Activated B cell treated with CpG ODN at 0.5 μM for 24 hours (primary cell): ENCODE results near the gene SEMA3C. TPM values are rescaled to one million over a fixed set of nuclear protein-coding genes. Genes with fewer than 3 reads are reported as not detected.

Experiments
- ATAC-seq: fragments of 200-7000 bp; cut with Tn5 transposase; one replicate; pipeline ENCODE4 v1.10.0; 2021; ENCODE audit warnings: low read depth, mild to moderate bottlenecking, moderate library complexity
- CTCF ChIA-PET: fragments of 350-600 bp; sonication (Branson Sonifier 250); formaldehyde crosslinking; loops from one replicate; lab custom pipeline; 2021; ENCODE audit warnings: antibody characterized with exemption; lab: Charles Lee
- POLR2A ChIA-PET: fragments of 350-600 bp; sonication (Branson Sonifier 250); formaldehyde crosslinking; loops from one replicate; lab custom pipeline; 2021; ENCODE audit warnings: antibody characterized with exemption; lab: Charles Lee
- DNase-seq: peaks from one replicate; pipeline ENCODE4 v3.0.0; 2022
- H3K27ac Mint-ChIP-seq: one replicate; pipeline ENCODE4 v1.8.0; 2020; ENCODE audit warnings: mixed read lengths
- H3K27me3 Mint-ChIP-seq: one replicate; pipeline ENCODE4 v1.8.0; 2021; ENCODE audit warnings: mixed read lengths
- H3K36me3 Mint-ChIP-seq: one replicate; pipeline ENCODE4 v1.8.0; 2021; ENCODE audit warnings: low read depth, mixed read lengths
- H3K4me1 Mint-ChIP-seq: one replicate; pipeline ENCODE4 v1.8.0; 2021; ENCODE audit warnings: mixed read lengths
- H3K4me3 Mint-ChIP-seq: one replicate; pipeline ENCODE4 v1.8.0; 2020; ENCODE audit warnings: mild to moderate bottlenecking, mixed read lengths
- H3K9me3 Mint-ChIP-seq: one replicate; pipeline ENCODE4 v1.8.0; 2020; ENCODE audit warnings: mixed read lengths
- CTCF ChIP-seq: fragments of 200-600 bp; IDR thresholded peaks from one replicate; pipeline ENCODE4 v1.8.0; 2022; ENCODE audit warnings: antibody characterized with exemption, mild to moderate bottlenecking
- intact Hi-C: fragments of 100-400 bp; cut with micrococcal nuclease; formaldehyde crosslinking; loops from one replicate; pipeline ENCODE4 v1.15.1; 2024
- total RNA-seq: library from RNA; stranded (reverse); gene quantifications from 2 replicates; pipeline ENCODE4 v1.2.3, GENCODE V29; 2022

The SEMA3C gene
- total RNA-seq, 1 donor from 2014 or later: not detected

- no peak overlapping the region for H3K27ac Mint-ChIP-seq
- intact Hi-C loops: no loop called here
- ChIA-PET CTCF (no interaction called here), POLR2A (no interaction called here)
- DNase-seq (no peak), ATAC-seq (no peak)
- no peak for TF ChIP-seq CTCF
- no peaks in the 10 kb centered on the region for H3K36me3 Mint-ChIP-seq
- H3K4me3 Mint-ChIP-seq: no peak overlapping the region
- no peaks in the 10 kb centered on the region for H3K27me3 Mint-ChIP-seq
- no peaks in the 10 kb centered on the region for H3K9me3 Mint-ChIP-seq
- H3K4me1 Mint-ChIP-seq: no peaks in the 10 kb centered on the region
These were observed 34.2 kb downstream of the SEMA3C start for GRCh38 chr7:80884511-80885195.

- H3K27ac Mint-ChIP-seq: no peak overlapping the region
- POLR2A ChIA-PET: no interaction called here
- no peaks in the 10 kb centered on the region for H3K36me3 Mint-ChIP-seq
- TF ChIP-seq CTCF: no peak
- CTCF ChIA-PET: no interaction called here
- H3K27me3 Mint-ChIP-seq: no peaks in the 10 kb centered on the region
- no peaks in the 10 kb centered on the region for H3K9me3 Mint-ChIP-seq
- DNase-seq: no peak
- no peaks in the 10 kb centered on the region for H3K4me1 Mint-ChIP-seq
- no peak for ATAC-seq
- intact Hi-C loops: no loop called here
- no peak overlapping the region for H3K4me3 Mint-ChIP-seq
These were observed 35.5 kb downstream of the SEMA3C start for GRCh38 chr7:80883154-80884025.

GRCh38 chr7:80882213-80882801 is 36.5 kb downstream of the SEMA3C start:
- no peaks in the 10 kb centered on the region for H3K27me3 Mint-ChIP-seq
- DNase-seq (no peak), ATAC-seq (no peak)
- ChIA-PET CTCF (no interaction called here), POLR2A (no interaction called here)
- H3K27ac Mint-ChIP-seq: no peak overlapping the region
- no peaks in the 10 kb centered on the region for H3K4me1 Mint-ChIP-seq
- intact Hi-C loops: no loop called here
- no peaks in the 10 kb centered on the region for H3K36me3 Mint-ChIP-seq
- TF ChIP-seq CTCF: no peak
- no peak overlapping the region for H3K4me3 Mint-ChIP-seq
- no peaks in the 10 kb centered on the region for H3K9me3 Mint-ChIP-seq

- ATAC-seq: no peak
- POLR2A ChIA-PET: no interaction called here
- CTCF ChIA-PET: no interaction called here
- H3K27me3 Mint-ChIP-seq: no peaks in the 10 kb centered on the region
- no peaks in the 10 kb centered on the region for H3K36me3 Mint-ChIP-seq
- H3K9me3 Mint-ChIP-seq: no peaks in the 10 kb centered on the region
- DNase-seq: no peak
- intact Hi-C loops: no loop called here
- H3K4me3 Mint-ChIP-seq: no peak overlapping the region
- no peak for TF ChIP-seq CTCF
- no peaks in the 10 kb centered on the region for H3K4me1 Mint-ChIP-seq
- H3K27ac Mint-ChIP-seq: no peak overlapping the region
These were observed 37.4 kb downstream of the SEMA3C start for GRCh38 chr7:80881351-80881900.

GRCh38 chr7:80879849-80880248 is 39.0 kb downstream of the SEMA3C start:
- H3K27ac Mint-ChIP-seq: no peak overlapping the region
- POLR2A ChIA-PET: no interaction called here

More at GRCh38 chr7:80879849-80880248, 39.0 kb downstream of the SEMA3C start:
- intact Hi-C loops: no loop called here
- ATAC-seq (no peak), DNase-seq (no peak)
- CTCF ChIA-PET: no interaction called here
- TF ChIP-seq CTCF: no peak
- H3K4me1 Mint-ChIP-seq: no peaks in the 10 kb centered on the region
- H3K4me3 Mint-ChIP-seq: no peak overlapping the region
- H3K27me3 Mint-ChIP-seq: no peaks in the 10 kb centered on the region
- H3K9me3 Mint-ChIP-seq: no peaks in the 10 kb centered on the region
- no peaks in the 10 kb centered on the region for H3K36me3 Mint-ChIP-seq
